NCI-H526 (cell line): ENCODE results near the gene ZNF280A.

ENCODE experiments used
- DNase-seq, 2 experiments: peaks; one replicate each; lab custom pipeline; 2025; lab: John Stamatoyannopoulos, UW

The ZNF280A gene

GRCh38 chr22:22467112-22467511 is 53.0 kb downstream of the ZNF280A start:
- no peak for DNase-seq

DNA sequence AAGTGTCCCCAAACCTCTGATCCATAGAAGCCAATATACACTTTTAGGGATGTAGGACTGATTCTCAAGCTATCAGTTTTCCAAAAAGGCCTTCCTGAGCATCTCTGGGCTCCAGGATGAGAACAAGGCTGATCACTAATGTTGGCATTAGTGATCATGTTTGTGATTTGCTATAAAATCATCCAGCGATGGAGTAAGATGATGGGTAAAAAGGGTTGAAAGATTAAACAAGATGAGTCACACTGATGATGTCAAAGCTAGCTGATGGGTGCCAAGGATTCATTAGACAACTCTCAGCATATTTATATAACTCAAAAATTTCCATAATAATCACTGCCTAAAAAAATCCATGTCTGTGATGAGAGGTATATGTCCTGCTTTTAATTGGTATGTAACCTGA is 54.3 kb downstream of the ZNF280A start:
- DNase-seq: no peak

DNA sequence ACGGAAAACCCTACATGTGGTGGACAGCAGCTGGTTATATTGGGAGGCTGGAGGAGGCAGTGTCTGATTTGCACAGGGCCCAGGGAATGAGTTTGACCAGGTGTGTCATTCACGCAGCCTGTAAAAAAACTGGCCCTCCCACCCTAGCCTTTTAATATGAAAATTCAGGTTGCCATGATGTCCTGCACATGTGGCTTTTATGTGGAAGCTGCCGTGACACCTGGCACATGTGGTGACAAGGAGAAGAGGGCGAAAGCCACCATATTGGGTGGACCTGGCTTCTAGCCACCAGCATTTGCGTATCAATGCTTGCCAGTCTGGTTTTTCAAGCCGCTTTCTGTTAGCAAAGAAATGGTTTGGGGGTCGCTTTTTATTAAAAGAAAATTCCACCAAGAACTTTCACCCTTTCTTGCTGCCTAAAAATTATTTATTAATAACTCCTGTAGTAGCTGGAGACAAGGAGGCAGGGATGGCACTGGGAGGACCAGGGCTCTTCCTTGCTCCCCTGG is 54.9 kb downstream of the ZNF280A start:
- no peak for DNase-seq

DNA sequence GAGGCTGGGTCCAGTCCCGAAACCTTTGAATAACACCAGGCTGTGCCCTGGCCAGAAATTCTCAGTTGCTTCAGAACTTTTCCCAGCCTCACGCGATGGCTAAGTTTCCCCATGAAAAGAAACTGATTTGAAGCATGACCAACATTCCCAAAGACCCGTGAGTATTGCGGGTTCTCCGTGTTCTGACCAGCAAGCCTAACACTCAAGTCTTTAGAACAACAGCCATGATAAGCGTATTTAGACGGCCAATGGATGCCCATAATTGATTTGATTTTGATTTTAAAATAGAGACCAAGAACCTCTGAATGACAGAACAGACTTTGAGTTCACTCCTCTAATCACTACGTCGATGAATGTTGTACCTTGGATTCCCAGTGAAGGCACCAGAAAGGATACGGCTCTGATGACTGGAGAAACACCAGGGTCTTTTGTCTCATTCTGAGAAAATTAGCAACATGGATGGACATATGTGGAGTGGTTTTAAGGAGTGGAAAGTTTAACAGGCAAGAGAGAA is 55.5 kb downstream of the ZNF280A start:
- DNase-seq: no peak

DNA sequence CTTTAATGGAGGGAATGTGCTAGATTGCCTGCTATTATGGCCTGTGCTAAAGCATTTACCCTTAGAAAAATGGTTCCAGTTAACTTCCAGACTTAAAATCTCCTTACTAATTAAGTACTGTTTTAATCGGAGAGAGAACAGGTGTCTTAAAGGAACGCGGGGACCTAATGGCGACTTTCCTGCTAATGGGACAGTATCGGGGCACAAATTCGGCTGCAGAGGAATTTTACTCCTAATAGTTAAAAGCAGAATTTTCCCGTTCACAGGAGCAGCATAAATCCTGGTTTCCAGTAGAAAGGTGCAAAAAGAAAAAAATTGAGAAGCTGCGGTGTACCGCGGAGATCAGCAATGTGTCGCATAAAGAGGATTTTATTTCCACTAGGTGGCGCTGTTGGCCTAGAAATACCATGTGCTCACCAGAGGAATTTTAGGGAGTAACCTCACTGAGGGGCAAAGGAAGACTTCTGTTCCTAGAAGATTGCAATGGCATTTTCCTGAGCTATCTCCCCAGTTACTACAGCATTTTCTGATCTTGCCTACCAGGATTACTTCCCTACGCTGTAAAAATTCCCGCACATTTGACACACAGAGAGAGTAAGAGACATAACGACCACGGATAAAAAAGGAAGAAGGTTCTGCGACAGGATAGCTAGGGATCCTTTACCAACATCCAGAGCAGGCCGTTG is 56.1 kb downstream of the ZNF280A start:
- peak in 1 of 2 experiments; percentile 76 for DNase-seq
